HepG2 (cell line): ENCODE measurements around the gene RNF150. TPM values are rescaled to one million over a fixed set of nuclear protein-coding genes. Genes with fewer than 3 reads are reported as not detected.

Experiments used
- ASH2L ChIP-seq: fragments of 300-600, 200-600 bp; sonication (generic); IDR thresholded peaks from 2 replicates; pipeline ENCODE4 v1.7.0; 2017; ENCODE audit warnings: low read depth, mild to moderate bottlenecking, moderate library complexity, mixed read lengths, low read length; ENCODE audit not compliant: insufficient read length
- DPF2 ChIP-seq: sonication (generic); formaldehyde crosslinking; IDR thresholded peaks from 2 replicates; pipeline ENCODE4 v1.4.0; 2020; ENCODE audit warnings: mild to moderate bottlenecking, low read depth, missing genetic modification reagents, borderline replicate concordance
- ETV6 ChIP-seq: sonication (generic); formaldehyde crosslinking; conservative IDR thresholded peaks from 2 replicates; pipeline ENCODE4 v1.4.0; 2020; ENCODE audit warnings: missing genetic modification reagents
- HIVEP1 ChIP-seq: sonication (generic); formaldehyde crosslinking; IDR thresholded peaks from 2 replicates; pipeline ENCODE4 v1.4.0; 2020; ENCODE audit warnings: mild to moderate bottlenecking, missing genetic modification reagents
- JUN ChIP-seq: sonication (generic); formaldehyde crosslinking; IDR thresholded peaks from 2 replicates; pipeline ENCODE4 v1.4.0; 2020; ENCODE audit warnings: mild to moderate bottlenecking, missing genetic modification reagents
- RXRB ChIP-seq: IDR thresholded peaks from 2 replicates; pipeline ENCODE4 v1.6.1; 2016; ENCODE audit warnings: borderline replicate concordance, missing genetic modification reagents, missing compliant biosample characterization
- SAP130 ChIP-seq: IDR thresholded peaks from 2 replicates; pipeline ENCODE4 v1.6.1; 2016; ENCODE audit warnings: low read depth
- SIN3A ChIP-seq: IDR thresholded peaks from 2 replicates; pipeline ENCODE4 v1.6.1; 2011; ENCODE audit warnings: low read depth, mild to moderate bottlenecking, control low read depth, low read length, borderline replicate concordance
- ZFP36 ChIP-seq: fragments of 150-350 bp; IDR thresholded peaks from 2 replicates; pipeline ENCODE4 v1.6.1; 2018; ENCODE audit warnings: borderline replicate concordance, low read length, low read depth; ENCODE audit not compliant: partially characterized antibody
- ZNF609 ChIP-seq: sonication (generic); formaldehyde crosslinking; IDR thresholded peaks from 2 replicates; pipeline ENCODE4 v1.4.0; 2020; ENCODE audit warnings: mild to moderate bottlenecking, missing genetic modification reagents, borderline replicate concordance
- polyA plus RNA-seq, 8 experiments: library from polyadenylated mRNA; depleted of rRNA in 3 of 8; stranded (reverse) in 7 of 8; unstranded in 1 of 8; fragments of >200 nt; fragmentation: Illumina TruSeq in 4 of 8; extraction: Trizol in 4 of 8; gene quantifications; 2 replicates each; pipeline versions ENCODE4 v1.2.1 to v1.2.3, GENCODE V29; 2011 to 2016; ENCODE audit warnings: low read depth in 4 of 8, missing spikeins in 1 of 8, mixed read lengths in 1 of 8; ENCODE audit not compliant: insufficient read depth in 1 of 8
- total RNA-seq, 5 experiments: library from RNA; depleted of rRNA; stranded (reverse); fragments of >200 nt; fragmentation: Illumina TruSeq; extraction: Trizol; gene quantifications; 2 replicates each; pipeline ENCODE4 v1.2.3, GENCODE V29; 2016; ENCODE audit warnings: low read depth in 1 of 5
- TF ChIP-seq, protein P1 (sequence below): sonication (generic); formaldehyde crosslinking; IDR thresholded peaks from 2 replicates; pipeline ENCODE4 v1.4.0; 2020; ENCODE audit warnings: low read depth, missing genetic modification reagents

Gene RNF150
- total and polyA plus RNA-seq, 2 of the 13 experiments (the other 11 are each of a cell fraction or from before 2014, with no cell fraction given) = 0.02 to 0.03 TPM

GRCh38 chr4:140996766-140997165 lies 136.5 kb downstream of the RNF150 start (continued):
- TF ChIP-seq ZNF609 (CRISPR knock-in tag) = no peak
- TF ChIP-seq ZFP36 = no peak
- TF ChIP-seq SIN3A = no peak
- no peak for TF ChIP-seq SAP130
- no peak for TF ChIP-seq RXRB (CRISPR knock-in tag)
- TF ChIP-seq ETV6 (CRISPR knock-in tag) = no peak
- TF ChIP-seq HIVEP1 (CRISPR knock-in tag) = no peak
- TF ChIP-seq ASH2L = no peak
- TF ChIP-seq, protein P1, sequence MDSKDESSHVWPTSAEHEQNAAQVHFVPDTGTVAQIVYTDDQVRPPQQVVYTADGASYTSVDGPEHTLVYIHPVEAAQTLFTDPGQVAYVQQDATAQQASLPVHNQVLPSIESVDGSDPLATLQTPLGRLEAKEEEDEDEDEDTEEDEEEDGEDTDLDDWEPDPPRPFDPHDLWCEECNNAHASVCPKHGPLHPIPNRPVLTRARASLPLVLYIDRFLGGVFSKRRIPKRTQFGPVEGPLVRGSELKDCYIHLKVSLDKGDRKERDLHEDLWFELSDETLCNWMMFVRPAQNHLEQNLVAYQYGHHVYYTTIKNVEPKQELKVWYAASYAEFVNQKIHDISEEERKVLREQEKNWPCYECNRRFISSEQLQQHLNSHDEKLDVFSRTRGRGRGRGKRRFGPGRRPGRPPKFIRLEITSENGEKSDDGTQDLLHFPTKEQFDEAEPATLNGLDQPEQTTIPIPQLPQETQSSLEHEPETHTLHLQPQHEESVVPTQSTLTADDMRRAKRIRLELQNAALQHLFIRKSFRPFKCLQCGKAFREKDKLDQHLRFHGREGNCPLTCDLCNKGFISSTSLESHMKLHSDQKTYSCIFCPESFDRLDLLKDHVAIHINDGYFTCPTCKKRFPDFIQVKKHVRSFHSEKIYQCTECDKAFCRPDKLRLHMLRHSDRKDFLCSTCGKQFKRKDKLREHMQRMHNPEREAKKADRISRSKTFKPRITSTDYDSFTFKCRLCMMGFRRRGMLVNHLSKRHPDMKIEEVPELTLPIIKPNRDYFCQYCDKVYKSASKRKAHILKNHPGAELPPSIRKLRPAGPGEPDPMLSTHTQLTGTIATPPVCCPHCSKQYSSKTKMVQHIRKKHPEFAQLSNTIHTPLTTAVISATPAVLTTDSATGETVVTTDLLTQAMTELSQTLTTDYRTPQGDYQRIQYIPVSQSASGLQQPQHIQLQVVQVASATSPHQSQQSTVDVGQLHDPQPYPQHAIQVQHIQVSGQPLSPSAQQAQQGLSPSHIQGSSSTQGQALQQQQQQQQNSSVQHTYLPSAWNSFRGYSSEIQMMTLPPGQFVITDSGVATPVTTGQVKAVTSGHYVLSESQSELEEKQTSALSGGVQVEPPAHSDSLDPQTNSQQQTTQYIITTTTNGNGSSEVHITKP = no peak
- no peak for TF ChIP-seq DPF2 (CRISPR knock-in tag)
- no peak for TF ChIP-seq JUN
